Stimulated activated CD8-positive, alpha-beta memory T cell treated with anti-CD3 and anti-CD28 coated beads, Interleukin-2, amount 100 ng/mL, for 48 hours (primary cell): ENCODE data around the gene ENDOU.

Experiments used
- DNase-seq, 2 donors: peaks; one replicate each; pipeline ENCODE4 v3.0.0-alpha.2; 2020; ENCODE audit warnings: low read depth in 2 of 2

The ENDOU gene

DNA sequence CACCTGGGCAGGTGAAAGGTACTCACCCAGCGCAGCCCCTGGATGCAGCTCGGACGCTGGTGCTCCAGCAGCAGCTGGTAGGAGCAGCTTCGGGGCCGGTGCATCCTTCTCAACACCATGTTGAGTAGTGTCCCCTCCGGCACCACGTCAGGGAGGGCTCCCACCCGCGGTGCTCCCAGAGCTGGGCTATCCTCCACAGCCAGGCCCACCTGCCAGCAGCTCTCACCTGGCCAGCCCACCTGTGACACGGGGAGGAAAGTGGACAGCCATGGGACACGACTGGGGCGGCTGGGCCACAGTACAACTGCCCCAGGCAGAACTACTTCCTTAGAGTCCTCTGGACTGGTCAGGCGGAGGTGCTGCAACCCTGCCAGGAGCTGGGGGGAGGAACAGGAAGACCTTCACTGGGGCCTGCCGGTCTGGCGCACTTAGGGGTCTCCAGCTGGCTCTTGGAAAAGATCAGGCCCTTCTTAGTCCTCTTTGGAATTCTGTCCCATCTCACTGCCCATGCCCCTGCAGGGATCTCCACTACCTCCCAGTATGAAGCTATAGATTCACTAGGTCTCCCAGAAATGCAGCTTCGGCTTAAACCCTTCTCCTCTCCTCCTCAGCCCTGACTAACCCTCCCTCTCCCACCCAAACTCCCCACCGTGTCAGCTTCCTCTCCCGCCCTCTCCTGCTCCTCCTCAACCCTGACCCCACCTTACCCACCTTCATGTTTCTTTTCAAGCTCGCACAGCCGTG lies 32.7 kb upstream of the ENDOU start:
- DNase-seq, result no peak

DNA sequence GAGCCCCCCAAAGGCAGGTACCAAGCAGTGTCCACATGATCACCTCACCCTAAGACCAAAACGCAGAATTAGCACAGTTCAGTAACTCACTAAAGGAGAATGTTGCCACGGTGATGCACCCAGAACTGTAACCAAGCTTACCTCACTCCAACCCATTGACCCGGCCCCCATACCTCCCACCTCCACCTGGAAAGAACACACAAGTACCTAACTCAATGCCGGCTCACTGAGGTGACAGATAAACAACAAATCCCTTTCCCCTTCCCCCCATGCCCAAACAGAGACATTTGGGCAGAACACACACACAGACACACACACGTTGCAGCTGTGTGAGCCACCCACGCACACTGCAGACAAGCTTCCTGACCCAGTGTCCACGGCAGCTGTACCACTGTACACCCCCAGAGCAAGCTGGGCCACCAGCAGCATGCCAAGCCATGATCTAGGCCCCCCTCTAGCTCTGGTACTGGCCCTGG lies 32.1 kb upstream of the ENDOU start:
- no peak for DNase-seq

DNA sequence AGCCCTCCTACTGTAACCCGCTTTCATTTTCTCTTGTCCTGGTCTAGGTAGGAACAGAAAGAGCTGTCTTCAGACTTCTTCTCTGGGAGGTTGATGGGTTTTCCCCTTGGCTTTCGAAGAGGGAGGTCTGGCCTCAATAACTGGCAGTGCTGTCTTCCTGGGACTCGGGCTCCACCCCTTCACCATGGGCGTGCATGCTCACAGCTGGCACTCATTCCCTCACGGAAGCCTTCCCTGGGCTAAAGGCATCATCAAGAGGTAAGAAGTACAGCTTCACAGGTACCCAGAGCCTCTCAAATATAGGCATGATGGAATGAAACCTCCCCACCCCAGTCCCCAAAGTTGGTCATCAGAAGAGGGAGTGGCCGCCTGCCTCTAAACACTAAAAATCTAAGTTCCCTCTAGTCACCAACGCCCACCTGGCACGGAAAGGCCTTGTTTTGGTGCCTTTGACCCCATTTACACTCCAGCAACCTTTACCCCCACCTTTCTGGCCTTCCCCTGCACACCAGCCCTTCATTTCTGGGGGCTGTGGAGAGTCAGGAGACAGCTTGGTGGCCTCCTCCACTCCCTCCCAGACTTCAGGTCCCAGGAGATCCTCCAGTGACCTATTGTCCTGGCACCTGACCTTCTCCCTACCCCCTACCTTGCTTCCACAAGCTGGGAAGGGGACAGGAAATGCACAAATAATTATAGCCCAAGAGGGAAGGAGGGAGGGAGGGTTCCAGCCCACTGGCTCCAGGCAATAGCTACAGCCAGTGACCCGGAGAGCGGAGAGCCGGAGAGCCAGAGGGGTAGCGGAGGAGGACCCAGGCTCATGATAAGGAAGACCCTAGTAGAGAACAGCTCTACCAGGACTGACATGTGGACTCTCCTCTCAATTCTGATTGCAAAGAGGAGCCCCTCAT lies 30.6 kb upstream of the ENDOU start:
- no peak for DNase-seq

GRCh38 chr12:47754881-47755280 lies 29.6 kb upstream of the ENDOU start:
- DNase-seq, result no peak

DNA sequence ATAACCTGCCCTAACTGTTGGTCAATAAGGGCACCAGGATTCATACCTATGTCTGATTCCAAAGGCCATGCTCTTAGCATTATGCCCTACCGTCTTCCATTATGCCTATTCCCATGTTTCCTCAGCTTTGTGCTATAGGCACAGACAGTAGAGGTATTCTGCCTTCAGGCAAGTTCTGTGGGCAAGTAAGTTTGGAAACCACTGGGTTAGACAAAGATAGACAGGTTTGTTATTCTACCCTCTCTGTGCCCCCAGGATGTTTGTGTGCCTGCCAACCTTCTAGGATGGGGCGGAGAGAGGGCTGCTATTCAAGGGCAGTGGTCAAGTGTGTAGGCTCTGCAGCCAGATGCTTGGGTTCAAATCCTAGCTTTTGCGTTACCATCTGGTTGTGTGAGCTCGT lies 28.8 kb upstream of the ENDOU start:
- DNase-seq, result no peak

DNA sequence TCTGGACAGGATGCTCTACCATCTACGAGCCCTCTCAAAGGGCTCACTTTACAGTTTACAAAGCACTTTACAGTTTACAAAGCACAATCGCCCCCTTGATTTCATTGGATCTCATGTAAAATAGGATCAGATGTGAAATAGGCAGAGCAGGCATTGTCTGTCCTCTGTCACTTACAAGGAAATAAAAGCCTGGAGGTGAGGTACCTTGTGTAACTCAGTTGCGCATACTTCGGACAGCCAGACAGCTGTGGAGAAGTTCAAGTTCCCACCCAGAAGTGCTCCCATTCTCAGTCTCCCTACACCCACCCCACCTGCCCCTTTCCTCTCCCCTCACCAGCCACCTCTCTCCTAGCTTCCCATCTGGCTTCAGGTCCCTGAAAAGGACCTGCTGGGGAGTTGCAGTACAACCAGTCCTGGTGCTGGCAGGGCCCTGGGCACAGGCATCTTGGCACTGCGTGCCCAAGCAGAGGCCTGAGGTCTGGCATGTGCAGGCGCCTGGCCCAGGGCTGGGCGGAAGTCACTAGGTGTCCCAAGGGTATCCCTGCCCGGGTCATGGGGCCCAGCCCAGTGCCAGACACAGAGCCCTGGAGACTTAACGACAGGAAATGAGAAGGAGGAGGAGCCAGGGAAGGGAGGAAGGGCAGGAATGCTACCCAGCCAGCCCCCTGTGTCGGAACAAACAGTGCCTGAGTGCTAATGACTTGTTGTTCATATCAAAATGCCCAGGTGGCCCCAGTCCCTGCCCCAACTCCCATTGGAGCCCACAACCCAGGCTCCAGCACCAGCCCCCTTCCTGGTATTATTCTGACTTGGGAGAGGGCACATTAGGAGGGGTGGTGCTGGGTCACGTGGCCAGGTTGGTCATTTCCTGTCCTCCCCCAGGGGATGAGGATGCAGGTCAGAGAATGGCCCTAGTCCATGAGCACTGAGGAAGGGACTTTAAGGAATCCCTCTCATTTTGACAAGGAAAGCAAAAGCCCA lies 28.0 kb upstream of the ENDOU start:
- DNase-seq, result no peak

GRCh38 chr12:47752552-47752951 lies 27.3 kb upstream of the ENDOU start:
- no peak for DNase-seq

- DNase-seq, result no peak
Measured at GRCh38 chr12:47752121-47752520, 26.8 kb upstream of the ENDOU start.

GRCh38 chr12:47751561-47751960 lies 26.3 kb upstream of the ENDOU start:
- DNase-seq, result no peak

GRCh38 chr12:47750916-47751470 lies 25.7 kb upstream of the ENDOU start:
- no peak for DNase-seq

DNA sequence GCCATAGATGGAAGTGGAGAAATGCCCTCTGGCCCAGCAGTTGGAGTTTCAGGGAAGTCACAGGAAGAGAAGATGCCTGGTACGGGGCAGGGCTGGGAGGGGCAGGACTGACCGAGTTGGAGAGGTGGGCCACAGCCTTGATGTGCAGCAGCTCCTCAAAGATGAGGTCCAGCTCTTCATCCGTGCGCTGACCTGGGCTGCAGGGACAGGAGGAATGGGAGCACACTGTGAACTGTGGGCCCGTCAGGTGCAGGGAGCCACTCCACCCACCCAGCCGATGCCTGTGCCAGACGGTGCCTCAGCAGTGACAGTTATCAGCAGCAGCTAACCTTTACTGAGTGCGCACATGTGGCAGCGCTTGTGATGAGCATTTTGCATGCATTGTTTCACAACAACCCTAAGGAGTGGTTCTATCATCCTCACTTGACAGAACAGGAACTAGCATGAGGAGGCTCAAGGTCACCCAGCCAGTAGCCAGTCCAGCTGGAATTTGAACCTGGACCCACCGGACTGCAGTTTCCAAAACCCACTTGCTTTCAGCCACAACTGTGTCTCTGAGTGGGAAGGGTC lies 25.0 kb upstream of the ENDOU start:
- DNase-seq, result no peak

DNA sequence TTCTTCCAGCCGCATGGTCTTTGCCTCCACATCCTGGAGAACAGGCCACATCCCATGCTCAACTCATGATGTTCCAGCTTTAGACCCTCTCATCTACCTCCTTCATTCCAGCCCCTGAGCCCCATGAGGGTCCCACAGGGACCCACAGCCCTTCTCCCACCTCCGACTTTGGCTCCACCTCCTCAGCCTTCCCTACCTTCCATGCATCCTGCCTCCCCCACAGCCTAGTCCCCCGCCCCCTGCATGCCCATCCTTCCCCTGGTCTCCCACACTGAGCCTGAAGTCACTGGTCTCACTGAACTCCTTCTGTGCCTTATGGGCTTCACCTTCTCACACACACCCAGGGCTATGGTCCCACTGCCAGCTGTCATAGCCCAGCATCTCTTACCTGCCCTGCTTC lies 23.6 kb upstream of the ENDOU start:
- no peak for DNase-seq

DNA sequence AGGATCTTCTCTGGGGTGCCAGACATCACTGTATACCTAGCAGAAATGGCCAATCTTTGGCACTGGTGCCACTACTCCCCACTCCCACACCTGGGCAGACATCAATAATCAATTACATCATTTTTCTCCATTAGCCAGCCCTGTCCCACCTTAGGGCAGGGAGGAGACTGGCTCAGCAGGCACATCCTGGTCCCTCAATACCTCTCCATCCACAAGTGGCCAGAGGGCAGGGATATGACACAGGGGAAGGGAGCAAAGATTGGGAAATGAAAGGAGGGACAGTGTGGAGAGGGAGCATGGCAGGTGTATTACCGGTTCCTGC lies 23.2 kb upstream of the ENDOU start:
- DNase-seq, result no peak

GRCh38 chr12:47747596-47748506 lies 22.6 kb upstream of the ENDOU start:
- DNase-seq, result no peak

- no peak for DNase-seq
Measured at GRCh38 chr12:47747126-47747525, 21.8 kb upstream of the ENDOU start.

- no peak for DNase-seq
Measured at GRCh38 chr12:47746523-47746922, 21.2 kb upstream of the ENDOU start.

DNA sequence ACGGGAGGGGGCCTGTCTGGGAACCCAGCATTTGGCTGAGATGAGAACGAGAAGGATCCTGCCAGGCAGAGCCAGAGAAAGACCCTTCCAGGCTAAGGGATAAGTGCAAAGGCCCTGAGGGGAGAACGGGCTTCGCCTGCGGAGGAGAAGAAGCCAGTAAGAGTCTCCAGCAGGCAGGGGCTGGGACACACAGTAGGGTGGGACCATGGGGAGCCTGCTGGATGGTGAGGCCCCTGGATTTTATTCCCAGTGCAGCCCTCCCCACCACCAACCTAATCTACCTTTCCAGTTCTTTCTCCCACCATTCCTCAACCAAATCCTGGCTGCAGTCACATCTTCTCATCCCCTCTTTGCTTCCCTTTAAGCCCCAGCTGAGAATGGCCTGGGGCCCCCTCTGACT lies 20.8 kb upstream of the ENDOU start:
- DNase-seq, result no peak

DNA sequence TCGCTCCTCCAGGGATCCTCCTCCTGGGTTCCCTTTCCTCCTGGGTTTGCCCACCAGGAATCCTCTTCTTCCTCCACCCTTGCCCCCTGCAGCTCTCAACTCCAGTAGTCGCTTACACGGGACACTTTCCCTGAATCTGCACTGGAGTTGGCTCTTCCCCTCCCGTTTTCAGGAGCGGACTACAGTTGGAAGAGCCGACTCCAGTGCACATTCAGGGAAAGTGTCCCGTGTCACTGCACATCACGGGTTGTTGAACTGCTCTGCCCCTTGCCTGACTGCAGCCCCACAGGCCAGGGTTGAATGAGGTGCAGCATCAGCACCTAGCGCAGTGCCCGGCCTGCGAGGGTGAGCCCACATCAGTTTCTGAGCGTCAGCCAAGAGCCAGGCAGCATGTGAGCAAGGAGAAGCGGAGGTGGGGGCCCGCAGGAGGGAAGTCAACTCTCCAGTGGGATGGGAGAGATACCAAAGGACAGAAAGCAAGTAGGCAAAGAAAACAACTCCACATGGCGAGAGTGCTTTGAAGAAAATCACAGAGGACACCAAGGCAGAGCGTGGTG lies 20.3 kb upstream of the ENDOU start:
- DNase-seq, result no peak

- DNase-seq, result no peak
Measured at GRCh38 chr12:47744778-47745436, 19.6 kb upstream of the ENDOU start.
